IMR-90 (cell line): Measurements from ENCODE around the gene ACADS. TPM values are rescaled to one million over a fixed set of nuclear protein-coding genes. Genes with fewer than 3 reads are reported as not detected.

Experiments used
- ATAC-seq: fragments of 200-7000 bp; cut with Tn5 transposase; 2 replicates; pipeline ENCODE4 v1.9.1; 2020; ENCODE audit warnings: low read depth, mild to moderate bottlenecking, moderate library complexity
- BruUV-seq: library from RNA; stranded (reverse); fragments of 400-500 nt; replicated peaks from 2 replicates; lab custom pipeline; 2021; lab: Mats Ljungman, UMichigan
- CTCF ChIA-PET: fragments of 300-600 bp; formaldehyde crosslinking; extraction: SDS; loops from one replicate; lab custom pipeline; 2021; ENCODE audit warnings: antibody characterized with exemption; lab: Yijun Ruan, JAX
- POLR2A ChIA-PET: fragments of 300-600 bp; sonication (Branson Sonifier 250); formaldehyde crosslinking; loops from one replicate; lab custom pipeline; 2022; ENCODE audit warnings: antibody characterized with exemption; ENCODE audit not compliant: unreplicated experiment; lab: Charles Lee
- DNase-seq: peaks from one replicate; pipeline ENCODE4 v3.0.0; 2013
- H2AFZ ChIP-seq: replicated peaks from 2 replicates; pipeline ENCODE3; 2013; ENCODE audit warnings: low read length, mild to moderate bottlenecking; ENCODE audit not compliant: poor library complexity
- H2AK5ac ChIP-seq: 2 replicates; pipeline ENCODE4 v1.6.1; 2013; ENCODE audit warnings: low read depth, low read length, inconsistent platforms
- H2AK9ac ChIP-seq: replicated peaks from 2 replicates; pipeline ENCODE3; 2013; ENCODE audit warnings: mild to moderate bottlenecking, low read depth, low read length, moderate library complexity; ENCODE audit not compliant: poor library complexity
- H2BK120ac ChIP-seq: 2 replicates; pipeline ENCODE4 v1.6.1; 2013; ENCODE audit warnings: low read depth, low read length, inconsistent platforms
- H2BK15ac ChIP-seq: 3 replicates; pipeline ENCODE4 v1.6.1; 2013; ENCODE audit warnings: low read depth, low read length, inconsistent platforms
- H2BK20ac ChIP-seq: 2 replicates; pipeline ENCODE4 v1.6.1; 2013; ENCODE audit warnings: low read depth, mild to moderate bottlenecking, inconsistent platforms, low read length, moderate library complexity
- H2BK5ac ChIP-seq: 2 replicates; pipeline ENCODE4 v1.6.1; 2013; ENCODE audit warnings: mild to moderate bottlenecking, low read depth, low read length, inconsistent platforms; ENCODE audit not compliant: poor library complexity, severe bottlenecking
- H3K14ac ChIP-seq: replicated peaks from 2 replicates; pipeline ENCODE4 v1.6.1; 2013; ENCODE audit warnings: low read depth, low read length, inconsistent platforms
- H3K18ac ChIP-seq: 2 replicates; pipeline ENCODE4 v1.6.1; 2013; ENCODE audit warnings: low read depth, low read length, control low read depth
- H3K23ac ChIP-seq: 2 replicates; pipeline ENCODE4 v1.6.1; 2013; ENCODE audit warnings: low read depth, low read length, inconsistent platforms
- H3K27ac ChIP-seq: 2 replicates; pipeline ENCODE4 v1.5.1; 2013; ENCODE audit warnings: mild to moderate bottlenecking, control low read depth, low read length; ENCODE audit not compliant: insufficient read depth
- H3K27me3 ChIP-seq: 2 replicates; pipeline ENCODE4 v1.6.1; 2013; ENCODE audit warnings: low read length; ENCODE audit not compliant: control insufficient read depth, insufficient read depth
- H3K36me3 ChIP-seq: 2 replicates; pipeline ENCODE4 v1.6.1; 2013; ENCODE audit warnings: low read length, mixed read lengths; ENCODE audit not compliant: control insufficient read depth, insufficient read depth
- H3K4ac ChIP-seq: 2 replicates; pipeline ENCODE4 v1.6.1; 2013; ENCODE audit warnings: low read depth, low read length, inconsistent platforms
- H3K4me1 ChIP-seq: 2 replicates; pipeline ENCODE4 v1.6.1; 2013; ENCODE audit warnings: low read length, mixed read lengths; ENCODE audit not compliant: control insufficient read depth, insufficient read depth
- H3K4me2 ChIP-seq: 2 replicates; pipeline ENCODE4 v1.6.1; 2013; ENCODE audit warnings: low read depth, mild to moderate bottlenecking, control low read depth, low read length, moderate library complexity
- H3K4me3 ChIP-seq: 2 replicates; pipeline ENCODE4 v1.5.1; 2013; ENCODE audit warnings: low read depth, mild to moderate bottlenecking, control low read depth, low read length, moderate library complexity; ENCODE audit not compliant: insufficient read depth
- H3K56ac ChIP-seq: 2 replicates; pipeline ENCODE4 v1.6.1; 2013; ENCODE audit warnings: low read length, inconsistent platforms; ENCODE audit not compliant: insufficient read depth; ENCODE audit errors: extremely low read depth
- H3K79me1 ChIP-seq, 2 experiments: 2 replicates each; pipeline ENCODE4 v1.6.1; 2013; ENCODE audit warnings: low read length in 2 of 2, inconsistent platforms in 1 of 2, low read depth in 1 of 2
- H3K9ac ChIP-seq: 2 replicates; pipeline ENCODE4 v1.6.1; 2013; ENCODE audit warnings: low read depth, low read length, control low read depth
- H3K9me1 ChIP-seq: 2 replicates; pipeline ENCODE4 v1.6.1; 2013; ENCODE audit warnings: low read length, inconsistent platforms; ENCODE audit not compliant: insufficient read depth
- H3K9me3 ChIP-seq: 2 replicates; pipeline ENCODE4 v1.6.1; 2013; ENCODE audit warnings: low read length; ENCODE audit not compliant: control insufficient read depth, insufficient read depth
- H4K20me1 ChIP-seq: 2 replicates; pipeline ENCODE4 v1.6.1; 2013; ENCODE audit warnings: low read length, inconsistent platforms; ENCODE audit not compliant: insufficient read depth
- H4K5ac ChIP-seq: 2 replicates; pipeline ENCODE4 v1.6.1; 2013; ENCODE audit warnings: mild to moderate bottlenecking, low read depth, low read length, control low read depth
- H4K8ac ChIP-seq, 2 experiments: 2 replicates each; pipeline ENCODE4 v1.6.1; 2013; ENCODE audit warnings: low read depth in 2 of 2, low read length in 2 of 2, control low read depth in 1 of 2, inconsistent platforms in 1 of 2
- H4K91ac ChIP-seq: 2 replicates; pipeline ENCODE4 v1.6.1; 2013; ENCODE audit warnings: low read depth, low read length, inconsistent platforms; ENCODE audit not compliant: insufficient read depth
- BHLHE40 ChIP-seq: fragments of 150-350 bp; IDR thresholded peaks from 2 replicates; pipeline ENCODE4 v1.6.1; 2016; ENCODE audit warnings: mild to moderate bottlenecking, low read depth, low read length
- CEBPB ChIP-seq: IDR thresholded peaks from 2 replicates; pipeline ENCODE4 v1.6.1; 2012; ENCODE audit warnings: low read depth, low read length, improper control_type of control experiment
- CHD1 ChIP-seq: IDR thresholded peaks from 2 replicates; pipeline ENCODE4 v1.6.1; 2012; ENCODE audit warnings: low read depth, low read length, improper control_type of control experiment
- FOS ChIP-seq: fragments of 150-350 bp; IDR thresholded peaks from 2 replicates; pipeline ENCODE4 v1.6.1; 2016; ENCODE audit warnings: low read depth, low read length
- MAFK ChIP-seq: IDR thresholded peaks from 2 replicates; pipeline ENCODE4 v1.6.1; 2012; ENCODE audit warnings: low read depth, low read length, improper control_type of control experiment
- MAZ ChIP-seq: IDR thresholded peaks from 2 replicates; pipeline ENCODE4 v1.6.1; 2012; ENCODE audit warnings: low read depth, mild to moderate bottlenecking, low read length, improper control_type of control experiment, moderate library complexity, borderline replicate concordance
- MXI1 ChIP-seq: IDR thresholded peaks from 2 replicates; pipeline ENCODE4 v1.6.1; 2012; ENCODE audit warnings: low read depth, mild to moderate bottlenecking, low read length, moderate library complexity, borderline replicate concordance
- NFE2L2 ChIP-seq: fragments of 150-350 bp; IDR thresholded peaks from 2 replicates; pipeline ENCODE4 v1.6.1; 2016; ENCODE audit warnings: low read depth, mild to moderate bottlenecking, low read length
- POLR2A ChIP-seq: IDR thresholded peaks from 2 replicates; pipeline ENCODE4 v1.6.1; 2012; ENCODE audit warnings: mild to moderate bottlenecking, low read depth, low read length
- RAD21 ChIP-seq: IDR thresholded peaks from 2 replicates; pipeline ENCODE4 v1.6.1; 2012; ENCODE audit warnings: low read length, improper control_type of control experiment
- RCOR1 ChIP-seq: IDR thresholded peaks from 2 replicates; pipeline ENCODE4 v1.6.1; 2012; ENCODE audit warnings: mild to moderate bottlenecking, low read length, improper control_type of control experiment; ENCODE audit not compliant: insufficient replicate concordance
- RFX5 ChIP-seq: IDR thresholded peaks from 2 replicates; pipeline ENCODE4 v1.8.0; 2012; ENCODE audit warnings: low read depth, mild to moderate bottlenecking, low read length, moderate library complexity
- SMC3 ChIP-seq: fragments of 150-350 bp; IDR thresholded peaks from 2 replicates; pipeline ENCODE4 v1.6.1; 2016; ENCODE audit warnings: low read depth, mild to moderate bottlenecking, antibody characterized with exemption, low read length, moderate library complexity
- WGBS, 2 experiments: methylation state at CpG; one replicate each; pipeline versions ENCODE4 v1.1.5 to v1.1.7; 2013; ENCODE audit warnings: missing lambda C conversion rate in 2 of 2; ENCODE audit not compliant: insufficient read length in 1 of 2; ENCODE audit errors: extremely low coverage in 2 of 2; 5-methylcytosine and 5-hydroxymethylcytosine counted together
- dilution Hi-C: fragments of 300-500 bp; cut with HindIII; formaldehyde crosslinking; loops from one replicate; pipeline ENCODE4 v1.14.3; 2018; ENCODE audit warnings: low sequenced_read_pairs; ENCODE audit not compliant: unreplicated experiment
- in situ Hi-C: fragments of 300-500 bp; cut with MboI; formaldehyde crosslinking; loops from 3 replicates; pipeline ENCODE4 v1.14.3; 2019; ENCODE audit warnings: low sequenced_read_pairs, inconsistent platforms, mixed read lengths
- intact Hi-C: fragments of 100-400 bp; cut with micrococcal nuclease; formaldehyde crosslinking; loops from 2 replicates; pipeline ENCODE4 v1.10.0; 2022
- polyA plus RNA-seq, 3 experiments: library from polyadenylated mRNA; depleted of rRNA; stranded (reverse); fragments of >200 nt; gene quantifications; 2 replicates each; pipeline ENCODE4 v1.2.3, GENCODE V29; 2012; ENCODE audit warnings: low replicate concordance in 1 of 3
- total RNA-seq: library from RNA; depleted of rRNA; stranded (reverse); fragments of >200 nt; gene quantifications from 2 replicates; pipeline ENCODE4 v1.2.3, GENCODE V29; 2012
- TF ChIP-seq, protein P1 (sequence below): fragments of 150-350 bp; IDR thresholded peaks from 2 replicates; pipeline ENCODE4 v1.6.1; 2016; ENCODE audit warnings: low read depth, mild to moderate bottlenecking, low read length, moderate library complexity, borderline replicate concordance
- TF ChIP-seq, protein P2 (sequence below): conservative IDR thresholded peaks from 2 replicates; pipeline ENCODE4 v1.5.1; 2012; ENCODE audit warnings: mild to moderate bottlenecking, low read depth, low read length, improper control_type of control experiment

The ACADS gene
- total and polyA plus RNA-seq, 2 of the 4 experiments (the other 2 are of a cell fraction) = 2.9 to 5.5 TPM

GRCh38 chr12:120733574-120733973, 7.9 kb downstream of the ACADS start:
- Histone ChIP-seq H4K20me1 (no peaks in the 10 kb centered on the region), H4K91ac (no peak overlapping the region), H2AK9ac (no peak overlapping the region), H3K18ac (no peak overlapping the region), H4K8ac (no peak overlapping the region), H2AK5ac (no peak overlapping the region), H2AFZ (no peak overlapping the region), H2BK120ac (no peak overlapping the region), H2BK15ac (no peak overlapping the region), H3K56ac (no peak overlapping the region), H2BK5ac (no peak overlapping the region), H3K9me1 (no peaks in the 10 kb centered on the region), H3K27me3 (no peaks in the 10 kb centered on the region), H3K4me3 (no peak overlapping the region), H4K5ac (no peak overlapping the region), H3K4me1 (no peaks in the 10 kb centered on the region), H3K9ac (no peak overlapping the region), H3K4ac (no peak overlapping the region), H3K14ac (no peak overlapping the region), H2BK20ac (no peak overlapping the region), H3K27ac (no peak overlapping the region), H3K36me3 (peaks cover 2% of the 10 kb centered on the region), H3K79me1 (no peaks in the 10 kb centered on the region), H3K9me3 (no peaks in the 10 kb centered on the region), H3K4me2 (no peak overlapping the region), H3K23ac (no peak overlapping the region)
- intact Hi-C loops = no loop called here
- WGBS, 2 experiments = 83% methylated on average over 2 of the region's 3 CpGs; no CpG with 5 or more reads in 1 of the 2 experiments
- CTCF ChIA-PET = no interaction called here
- no peak for DNase-seq
- TF ChIP-seq CHD1 = no peak
- TF ChIP-seq SMC3 = no peak
- no peak for TF ChIP-seq CEBPB
- TF ChIP-seq, protein P1, sequence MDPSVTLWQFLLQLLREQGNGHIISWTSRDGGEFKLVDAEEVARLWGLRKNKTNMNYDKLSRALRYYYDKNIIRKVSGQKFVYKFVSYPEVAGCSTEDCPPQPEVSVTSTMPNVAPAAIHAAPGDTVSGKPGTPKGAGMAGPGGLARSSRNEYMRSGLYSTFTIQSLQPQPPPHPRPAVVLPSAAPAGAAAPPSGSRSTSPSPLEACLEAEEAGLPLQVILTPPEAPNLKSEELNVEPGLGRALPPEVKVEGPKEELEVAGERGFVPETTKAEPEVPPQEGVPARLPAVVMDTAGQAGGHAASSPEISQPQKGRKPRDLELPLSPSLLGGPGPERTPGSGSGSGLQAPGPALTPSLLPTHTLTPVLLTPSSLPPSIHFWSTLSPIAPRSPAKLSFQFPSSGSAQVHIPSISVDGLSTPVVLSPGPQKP = no peak
- TF ChIP-seq RAD21 = no peak
- no peak for TF ChIP-seq MAFK
- TF ChIP-seq, protein P2, sequence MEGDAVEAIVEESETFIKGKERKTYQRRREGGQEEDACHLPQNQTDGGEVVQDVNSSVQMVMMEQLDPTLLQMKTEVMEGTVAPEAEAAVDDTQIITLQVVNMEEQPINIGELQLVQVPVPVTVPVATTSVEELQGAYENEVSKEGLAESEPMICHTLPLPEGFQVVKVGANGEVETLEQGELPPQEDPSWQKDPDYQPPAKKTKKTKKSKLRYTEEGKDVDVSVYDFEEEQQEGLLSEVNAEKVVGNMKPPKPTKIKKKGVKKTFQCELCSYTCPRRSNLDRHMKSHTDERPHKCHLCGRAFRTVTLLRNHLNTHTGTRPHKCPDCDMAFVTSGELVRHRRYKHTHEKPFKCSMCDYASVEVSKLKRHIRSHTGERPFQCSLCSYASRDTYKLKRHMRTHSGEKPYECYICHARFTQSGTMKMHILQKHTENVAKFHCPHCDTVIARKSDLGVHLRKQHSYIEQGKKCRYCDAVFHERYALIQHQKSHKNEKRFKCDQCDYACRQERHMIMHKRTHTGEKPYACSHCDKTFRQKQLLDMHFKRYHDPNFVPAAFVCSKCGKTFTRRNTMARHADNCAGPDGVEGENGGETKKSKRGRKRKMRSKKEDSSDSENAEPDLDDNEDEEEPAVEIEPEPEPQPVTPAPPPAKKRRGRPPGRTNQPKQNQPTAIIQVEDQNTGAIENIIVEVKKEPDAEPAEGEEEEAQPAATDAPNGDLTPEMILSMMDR = no peak
- no peak for TF ChIP-seq RCOR1
- no peak for TF ChIP-seq RFX5
- TF ChIP-seq POLR2A = no peak
- TF ChIP-seq MXI1 = no peak
- no peak for TF ChIP-seq NFE2L2
- no peak for TF ChIP-seq BHLHE40
- TF ChIP-seq MAZ = no peak
- TF ChIP-seq FOS = no peak
- BruUV-seq = no TSS peak
- ATAC-seq = no peak
- POLR2A ChIA-PET = no interaction called here
- dilution Hi-C loops = no loop called here
- in situ Hi-C loops = no loop called here
